Panc1 (cell line): Measurements from ENCODE around the gene CREBBP. TPM values are rescaled to one million over a fixed set of nuclear protein-coding genes. Genes with fewer than 3 reads are reported as not detected.

Source experiments
- ATAC-seq: fragments of 200-7000 bp; cut with Tn5 transposase; 2 replicates; pipeline ENCODE4 v1.9.1; 2020; ENCODE audit warnings: mild to moderate bottlenecking, moderate library complexity
- BruUV-seq: library from RNA; stranded (reverse); fragments of 400-500 nt; replicated peaks from 2 replicates; lab custom pipeline; 2021; lab: Mats Ljungman, UMichigan
- CTCF ChIA-PET: fragments of 300-600 bp; sonication (Branson Sonifier 250); formaldehyde crosslinking; loops from one replicate; lab custom pipeline; 2022; ENCODE audit warnings: antibody characterized with exemption; lab: Charles Lee
- POLR2A ChIA-PET: fragments of 300-600 bp; sonication (Branson Sonifier 250); formaldehyde crosslinking; loops from one replicate; lab custom pipeline; 2022; ENCODE audit warnings: antibody characterized with exemption; lab: Charles Lee
- DNase-seq: peaks from one replicate; pipeline ENCODE4 v3.0.0-alpha.2; 2010; ENCODE audit warnings: low read depth, low spot score
- H3K27ac ChIP-seq: 2 replicates; pipeline ENCODE4 v1.5.1; 2011; ENCODE audit warnings: mild to moderate bottlenecking, low read length, inconsistent platforms
- H3K27me3 ChIP-seq: fragments of 200-500 bp; sonication (Bioruptor generic); 2 replicates; pipeline ENCODE4 v1.6.0; 2014; ENCODE audit warnings: low read length, inconsistent platforms; ENCODE audit not compliant: control insufficient read depth, insufficient read depth
- H3K36me3 ChIP-seq: fragments of 200-500 bp; sonication (Bioruptor generic); 2 replicates; pipeline ENCODE4 v1.5.1; 2014; ENCODE audit warnings: inconsistent platforms, mild to moderate bottlenecking, low read length, moderate library complexity; ENCODE audit not compliant: control insufficient read depth, insufficient read depth
- H3K4me1 ChIP-seq: 2 replicates; pipeline ENCODE4 v1.5.1; 2011; ENCODE audit warnings: inconsistent platforms, mild to moderate bottlenecking, low read length, moderate library complexity; ENCODE audit not compliant: control insufficient read depth, insufficient read depth
- H3K4me3 ChIP-seq, 2 experiments: 2 replicates each; pipeline ENCODE4 v1.5.1; 2011 to 2012; ENCODE audit warnings: low read depth in 2 of 2, low read length in 2 of 2, mild to moderate bottlenecking in 2 of 2, inconsistent platforms in 1 of 2, moderate library complexity in 1 of 2
- H3K9me3 ChIP-seq: fragments of 200-500 bp; sonication (Bioruptor generic); 2 replicates; pipeline ENCODE4 v1.5.1; 2014; ENCODE audit warnings: low read depth, mild to moderate bottlenecking, inconsistent platforms, low read length, moderate library complexity; ENCODE audit not compliant: control insufficient read depth, insufficient read depth
- CTCF ChIP-seq: fragments of 450-650 bp; IDR thresholded peaks from 2 replicates; pipeline ENCODE4 v1.5.1; 2017; ENCODE audit warnings: mild to moderate bottlenecking
- POLR2AphosphoS5 ChIP-seq: IDR thresholded peaks from 2 replicates; pipeline ENCODE4 v1.6.1; 2012; ENCODE audit warnings: mild to moderate bottlenecking, low read depth, low read length, moderate library complexity
- REST ChIP-seq, 2 experiments: IDR thresholded peaks; 2 replicates each; pipeline ENCODE4 v1.6.1; 2011 to 2012; ENCODE audit warnings: low read depth in 2 of 2, control low read depth in 1 of 2, low read length in 1 of 2, mild to moderate bottlenecking in 1 of 2, moderate library complexity in 1 of 2; ENCODE audit not compliant: insufficient read depth in 1 of 2
- SIN3A ChIP-seq: IDR thresholded peaks from 2 replicates; pipeline ENCODE4 v1.6.1; 2012; ENCODE audit warnings: low read depth, mild to moderate bottlenecking, low read length, moderate library complexity, borderline replicate concordance; ENCODE audit not compliant: insufficient read depth
- TCF7L2 ChIP-seq: IDR thresholded peaks from 2 replicates; pipeline ENCODE4 v1.6.1; 2011; ENCODE audit warnings: mild to moderate bottlenecking, low read depth, low read length, inconsistent platforms
- in situ Hi-C: cut with HindIII; loops from 2 replicates; pipeline ENCODE4 v1.10.0; 2016; ENCODE audit warnings: low sequenced_read_pairs, low pct_unique_long_range_greater_than_20kb
- intact Hi-C: fragments of 100-400 bp; cut with micrococcal nuclease; formaldehyde crosslinking; loops from one replicate; pipeline ENCODE4 v1.10.0; 2022; ENCODE audit not compliant: unreplicated experiment
- total RNA-seq: library from RNA; stranded (reverse); gene quantifications from one replicate; pipeline ENCODE4 v1.2.1, GENCODE V29; 2021; ENCODE audit not compliant: unreplicated experiment

Gene CREBBP
- total RNA-seq, 1 experiment from 2014 or later: 60.2 TPM

GRCh38 chr16:3774156-3774767 lies 106.3 kb downstream of the CREBBP start:
- no TSS peak for BruUV-seq

GRCh38 chr16:3773663-3774062 lies 106.8 kb downstream of the CREBBP start:
- no peak for DNase-seq
- in situ Hi-C loops: no loop called here
- BruUV-seq: no TSS peak
- intact Hi-C loops: no loop called here
- Histone ChIP-seq H3K36me3 (peaks cover 11% of the 10 kb centered on the region), H3K27me3 (no peaks in the 10 kb centered on the region), H3K27ac (no peak overlapping the region), H3K9me3 (no peaks in the 10 kb centered on the region), H3K4me1 (peaks cover 8% of the 10 kb centered on the region; the same call in 1 of the 2 replicates), H3K4me3 (no peak overlapping the region)
- ChIA-PET POLR2A (no interaction called here), CTCF (no interaction called here)
- TF ChIP-seq SIN3A (no peak), REST (IDR thresholded peaks at IDR 0.05; ENCODE audit: insufficient read depth in 1 of 2, low read depth in 2 of 2, low read length in 1 of 2) (no peak), TCF7L2 (no peak), CTCF (no peak)
- no peak for ATAC-seq

More at GRCh38 chr16:3774156-3774767, 106.3 kb downstream of the CREBBP start:
- CTCF ChIA-PET: no interaction called here
- DNase-seq: no peak
- TF ChIP-seq SIN3A: no peak
- no peak for TF ChIP-seq TCF7L2
- no peak for TF ChIP-seq REST (IDR thresholded peaks at IDR 0.05; ENCODE audit: insufficient read depth in 1 of 2, low read depth in 2 of 2, low read length in 1 of 2)
- TF ChIP-seq CTCF: no peak
- no peak for TF ChIP-seq POLR2AphosphoS5
- no peaks in the 10 kb centered on the region for H3K9me3 ChIP-seq
- no peaks in the 10 kb centered on the region for H3K27me3 ChIP-seq
- no peak for ATAC-seq
- peaks cover 8% of the 10 kb centered on the region; the same call in 1 of the 2 replicates for H3K4me1 ChIP-seq
- intact Hi-C loops (no loop called here), in situ Hi-C loops (no loop called here)
- H3K36me3 ChIP-seq: peaks cover 9% of the 10 kb centered on the region
- H3K27ac ChIP-seq: no peak overlapping the region
- POLR2A ChIA-PET: interaction anchor here (0.5 kb wide), 1 partner anchor 285 kb away, joined by 3 read pairs; no protein-coding TSS in a partner anchor
- H3K4me3 ChIP-seq: no peak overlapping the region
